ENCODE data around the gene DLAT.
"Not testable (repeated sequence)": the region's sequence is repeated elsewhere in the genome, so short reads cannot be mapped to it uniquely, and the experiment has no call there.

DLAT gene

DNA sequence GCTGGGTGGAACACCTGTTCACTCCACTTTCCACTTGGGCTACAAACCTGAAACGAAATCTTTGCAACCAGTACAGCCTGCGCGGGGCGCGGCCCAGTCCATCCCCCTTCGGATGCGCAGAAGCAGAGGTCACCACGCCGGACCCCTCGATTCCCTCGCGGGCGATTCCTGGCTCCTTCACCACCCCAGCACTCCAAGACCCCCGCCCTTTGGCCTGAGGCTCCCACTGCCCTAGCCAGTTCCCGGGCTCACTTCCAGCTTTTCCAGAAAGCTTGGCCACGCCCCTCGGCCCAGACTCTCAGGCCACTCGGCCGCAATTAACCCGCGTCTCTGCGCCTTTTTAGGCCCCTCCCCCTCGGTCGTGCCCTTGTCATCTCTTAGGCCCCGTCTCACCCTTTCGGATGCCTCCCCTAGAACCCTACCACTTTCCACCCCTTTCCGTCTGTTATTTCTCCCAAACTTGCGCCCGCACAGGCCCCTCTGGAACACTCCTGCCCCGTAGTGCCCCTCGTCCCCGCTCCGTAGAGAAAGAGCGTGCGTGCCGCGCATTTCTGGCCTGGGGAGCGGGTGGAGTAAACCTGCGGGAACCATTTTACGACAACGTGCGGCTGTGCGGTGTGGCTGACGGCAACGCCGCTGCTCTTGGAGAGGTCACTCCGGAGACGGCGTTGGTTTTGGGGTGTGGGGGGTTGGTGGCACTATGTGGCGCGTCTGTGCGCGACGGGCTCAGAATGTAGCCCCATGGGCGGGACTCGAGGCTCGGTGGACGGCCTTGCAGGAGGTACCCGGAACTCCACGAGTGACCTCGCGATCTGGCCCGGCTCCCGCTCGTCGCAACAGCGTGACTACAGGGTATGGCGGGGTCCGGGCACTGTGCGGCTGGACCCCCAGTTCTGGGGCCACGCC lies at the start of gene DLAT:
Gene DLAT, plus strand, starts transcription at position 636 of the 906 bp plus-strand sequence. Its CDS starts 65 bp downstream, at position 701.
- in situ Hi-C loops (cut with HindIII; ENCODE audit: low sequenced_read_pairs) = loop anchor here (5.0 kb wide), 1 partner anchor 58 kb away; no protein-coding TSS in a partner anchor

DNA sequence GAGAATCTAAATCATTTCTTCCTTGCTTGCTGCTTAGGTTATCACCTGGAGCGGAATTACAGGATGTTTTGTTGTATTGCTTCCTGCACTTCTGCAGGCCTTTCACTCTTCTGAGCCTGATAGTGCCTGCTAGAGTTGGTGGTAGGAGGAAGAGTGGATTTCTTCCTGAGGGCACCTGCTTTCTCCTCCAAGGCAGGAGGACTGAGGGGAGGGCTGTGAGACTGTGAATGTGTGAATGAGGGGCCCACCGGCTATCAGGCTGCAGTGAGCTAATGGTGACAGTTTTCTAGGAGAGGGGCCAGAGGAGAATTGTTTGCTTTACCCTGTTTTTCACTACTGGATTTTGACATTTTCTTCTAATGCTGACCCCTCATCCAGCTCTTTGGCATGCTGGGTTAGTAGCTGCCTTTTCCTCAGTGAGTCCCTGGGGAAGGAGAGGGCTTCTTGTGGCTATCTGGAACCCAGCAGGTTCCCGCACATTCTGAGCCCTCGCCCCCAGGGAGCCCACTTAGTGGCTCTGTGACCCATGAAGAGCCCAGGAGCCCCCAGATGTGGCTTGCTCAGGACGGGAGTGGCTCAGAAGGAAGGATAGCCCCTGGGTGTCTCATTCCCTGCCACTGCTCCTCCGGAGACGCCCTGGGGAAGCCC lies 49.0 kb upstream of the DLAT start:
- in situ Hi-C loops (cut with HindIII; ENCODE audit: low sequenced_read_pairs) = no loop called here

DNA sequence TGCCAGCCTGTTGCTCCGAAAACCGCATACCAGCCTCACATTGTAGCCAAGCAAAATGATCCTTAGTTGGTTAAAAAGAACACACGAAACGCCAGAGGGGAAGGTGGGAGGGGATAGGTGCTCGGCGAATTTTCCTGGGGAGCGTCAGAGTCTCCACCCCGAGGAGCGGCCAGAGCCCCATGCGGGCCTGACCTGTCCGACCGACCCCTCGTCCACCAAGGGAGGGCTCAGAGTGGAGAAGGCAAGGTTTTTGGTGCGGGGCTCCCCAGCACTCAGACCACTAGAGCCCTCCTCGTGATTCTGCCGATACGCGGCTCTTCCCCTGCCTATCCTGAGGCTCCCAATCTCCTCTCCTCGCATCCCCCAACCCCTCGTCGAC lies 48.5 kb upstream of the DLAT start:
- in situ Hi-C loops (cut with HindIII; ENCODE audit: low sequenced_read_pairs) = no loop called here

DNA sequence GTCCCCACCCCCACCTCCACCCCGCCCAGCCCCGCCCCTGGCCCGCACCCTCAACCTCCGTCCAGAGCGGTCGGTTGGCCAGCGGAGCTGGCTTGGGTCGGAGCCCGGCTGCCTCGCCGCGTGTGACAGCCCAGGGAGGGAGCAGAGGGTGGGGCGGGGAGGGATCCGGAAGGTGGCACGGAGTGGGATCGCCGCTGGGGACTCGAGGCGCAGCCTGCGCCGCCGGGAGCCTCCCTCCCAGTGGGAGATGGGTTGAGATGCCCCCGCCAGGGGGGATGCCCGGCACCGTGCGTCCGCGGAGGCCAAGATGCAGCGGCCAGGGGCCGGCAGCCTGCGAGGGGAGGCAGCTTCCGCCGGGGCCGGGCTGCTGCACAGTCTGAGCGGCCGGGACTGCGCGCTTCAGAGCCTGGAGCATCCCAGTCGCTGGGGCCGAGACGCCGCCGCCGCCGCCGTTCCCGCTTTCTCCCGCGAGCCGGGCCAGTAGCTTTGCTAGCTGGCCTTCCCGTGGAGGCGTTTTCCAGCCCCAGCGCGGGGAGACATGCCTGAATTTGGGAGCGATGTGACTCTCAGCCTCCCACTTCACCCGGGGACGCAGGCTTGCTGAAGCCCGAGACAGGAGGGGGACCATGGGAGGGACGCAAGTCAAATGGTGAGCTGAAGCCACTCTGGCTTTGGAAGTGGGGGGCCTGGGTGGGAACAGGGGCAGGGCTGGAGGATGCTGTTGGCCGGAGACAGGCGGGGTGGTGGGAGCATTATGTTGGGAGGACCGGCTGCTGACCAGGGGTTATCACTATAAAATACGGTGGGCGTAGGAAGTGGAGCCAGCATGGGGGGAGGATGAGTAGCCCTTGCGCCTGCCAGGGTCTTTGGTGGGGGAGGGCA lies 47.8 kb upstream of the DLAT start:
- in situ Hi-C loops (cut with HindIII; ENCODE audit: low sequenced_read_pairs) = no loop called here

DNA sequence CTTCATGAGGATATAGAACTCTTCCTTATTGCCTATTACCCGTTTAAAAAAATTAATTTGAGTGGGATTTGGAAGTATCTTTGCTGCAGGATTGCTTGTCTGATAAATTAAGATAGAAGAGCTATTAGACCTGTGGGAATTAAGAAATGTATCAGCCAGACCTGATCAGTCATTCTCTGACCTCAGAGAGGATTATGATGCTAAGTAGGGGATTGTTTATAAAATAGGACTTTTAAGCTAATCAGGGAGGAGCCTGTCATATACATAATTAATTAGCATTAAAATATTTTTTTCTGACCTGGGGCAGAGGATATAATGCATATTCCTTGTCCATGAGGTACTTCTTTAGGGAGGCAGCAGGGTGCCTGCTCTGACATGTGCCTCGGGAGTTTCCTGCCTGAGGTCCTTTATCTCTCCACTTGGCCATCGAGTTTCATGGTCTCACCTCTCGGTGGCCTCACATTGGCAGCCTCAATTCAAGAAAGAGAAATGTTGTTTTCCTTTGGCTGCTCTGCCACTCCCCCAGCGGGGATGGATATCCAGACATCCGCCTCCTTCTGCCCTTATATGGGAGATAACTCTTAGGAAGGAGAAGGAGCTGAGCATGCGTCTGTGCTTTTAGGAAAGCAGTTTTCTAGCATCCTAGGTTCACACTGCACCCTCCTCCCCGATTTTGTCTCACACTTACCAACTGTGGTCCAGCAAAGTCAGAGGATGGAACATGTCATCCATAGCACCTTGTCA lies 47.0 kb upstream of the DLAT start:
- in situ Hi-C loops (cut with HindIII; ENCODE audit: low sequenced_read_pairs) = no loop called here

DNA sequence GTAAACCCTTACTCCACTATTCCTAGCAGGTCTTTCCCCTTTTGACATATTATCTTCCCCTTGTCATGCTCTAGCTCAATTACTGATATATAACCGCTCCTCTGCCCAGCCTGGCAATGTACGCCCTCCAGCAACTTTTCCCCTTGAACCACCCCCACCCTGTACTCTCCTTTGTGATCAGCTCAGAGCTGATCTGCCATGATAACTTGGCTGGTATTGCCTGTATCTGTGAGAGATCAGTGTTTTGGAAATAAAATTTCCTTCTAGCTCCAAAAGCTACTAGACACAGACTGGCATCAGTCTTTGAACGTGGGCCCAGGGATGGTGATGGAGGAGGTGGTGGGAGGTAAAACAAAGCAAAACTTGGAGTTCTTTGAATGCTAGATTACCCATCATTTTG lies 45.1 kb upstream of the DLAT start:
- in situ Hi-C loops (cut with HindIII; ENCODE audit: low sequenced_read_pairs) = no loop called here

DNA sequence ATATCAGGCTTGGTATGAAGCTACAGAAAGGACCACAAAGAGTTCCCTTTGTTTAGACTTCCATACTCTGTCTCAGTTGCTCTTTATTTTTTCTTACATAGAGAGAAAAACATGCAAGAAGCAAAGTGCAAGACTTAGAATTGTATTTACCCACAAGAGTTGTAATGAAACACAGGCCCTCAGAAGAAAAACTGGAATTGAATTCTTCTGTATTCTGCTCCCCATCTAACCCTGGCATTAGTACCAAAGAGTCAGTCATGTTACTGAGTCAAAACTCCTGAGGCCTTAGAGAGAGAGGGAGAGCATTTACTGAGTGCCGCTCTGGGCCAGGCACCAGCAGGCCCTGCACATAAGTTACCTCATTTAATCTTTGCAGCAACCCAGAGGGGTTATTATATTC lies 43.9 kb upstream of the DLAT start:
- in situ Hi-C loops (cut with HindIII; ENCODE audit: low sequenced_read_pairs) = no loop called here

DNA sequence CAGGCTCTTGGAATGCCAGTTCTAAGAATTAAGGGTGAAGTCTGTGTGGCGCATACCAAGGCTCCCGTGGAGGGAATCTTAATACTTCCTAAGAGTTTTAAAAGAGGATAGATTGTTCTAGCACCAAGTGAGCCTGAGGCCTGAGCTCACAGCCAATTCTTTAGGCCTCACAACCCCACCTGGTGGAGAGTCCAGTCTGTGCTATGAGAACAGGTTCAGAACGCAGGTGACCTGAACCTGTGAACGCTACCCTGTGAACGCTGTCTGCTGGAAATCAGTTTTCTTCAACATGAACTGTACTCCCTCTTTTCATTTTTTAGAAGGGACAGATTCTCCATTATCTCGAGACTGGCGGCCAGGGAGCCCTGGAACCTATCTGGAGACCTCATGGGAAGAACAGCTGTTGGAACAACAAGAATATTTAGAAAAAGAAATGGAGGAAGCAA lies 43.2 kb upstream of the DLAT start:
- in situ Hi-C loops (cut with HindIII; ENCODE audit: low sequenced_read_pairs) = no loop called here

DNA sequence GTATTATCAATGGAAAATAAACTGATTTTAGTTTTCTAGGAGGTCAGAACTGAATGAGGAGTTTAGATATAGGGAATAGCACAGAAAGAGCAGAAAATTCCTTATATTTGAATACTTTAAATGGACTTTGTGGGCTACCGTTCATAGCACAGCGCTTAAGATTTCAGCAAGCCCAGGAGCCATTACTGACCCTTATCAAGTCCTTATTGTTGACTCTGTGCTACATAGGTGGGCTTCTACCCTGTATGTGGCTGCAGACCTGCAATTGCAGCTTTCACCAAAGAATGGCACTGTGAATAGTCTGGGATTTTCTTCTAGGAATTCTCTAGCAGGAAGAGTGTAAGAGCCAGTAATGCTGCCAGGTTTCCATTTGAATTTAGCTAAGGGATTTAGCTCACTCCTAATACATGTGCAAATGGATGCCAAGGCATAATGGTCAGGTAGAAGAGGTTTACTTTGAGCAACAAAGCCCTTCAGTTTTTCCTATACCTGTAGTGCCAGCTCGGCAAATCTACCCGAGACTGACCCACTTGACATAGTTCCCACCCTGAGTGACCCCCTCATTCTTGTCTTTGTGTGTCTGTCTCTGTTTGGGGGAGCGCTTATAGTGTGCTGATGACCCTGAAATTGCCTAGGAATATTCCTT lies 42.5 kb upstream of the DLAT start:
- in situ Hi-C loops (cut with HindIII; ENCODE audit: low sequenced_read_pairs) = no loop called here

DNA sequence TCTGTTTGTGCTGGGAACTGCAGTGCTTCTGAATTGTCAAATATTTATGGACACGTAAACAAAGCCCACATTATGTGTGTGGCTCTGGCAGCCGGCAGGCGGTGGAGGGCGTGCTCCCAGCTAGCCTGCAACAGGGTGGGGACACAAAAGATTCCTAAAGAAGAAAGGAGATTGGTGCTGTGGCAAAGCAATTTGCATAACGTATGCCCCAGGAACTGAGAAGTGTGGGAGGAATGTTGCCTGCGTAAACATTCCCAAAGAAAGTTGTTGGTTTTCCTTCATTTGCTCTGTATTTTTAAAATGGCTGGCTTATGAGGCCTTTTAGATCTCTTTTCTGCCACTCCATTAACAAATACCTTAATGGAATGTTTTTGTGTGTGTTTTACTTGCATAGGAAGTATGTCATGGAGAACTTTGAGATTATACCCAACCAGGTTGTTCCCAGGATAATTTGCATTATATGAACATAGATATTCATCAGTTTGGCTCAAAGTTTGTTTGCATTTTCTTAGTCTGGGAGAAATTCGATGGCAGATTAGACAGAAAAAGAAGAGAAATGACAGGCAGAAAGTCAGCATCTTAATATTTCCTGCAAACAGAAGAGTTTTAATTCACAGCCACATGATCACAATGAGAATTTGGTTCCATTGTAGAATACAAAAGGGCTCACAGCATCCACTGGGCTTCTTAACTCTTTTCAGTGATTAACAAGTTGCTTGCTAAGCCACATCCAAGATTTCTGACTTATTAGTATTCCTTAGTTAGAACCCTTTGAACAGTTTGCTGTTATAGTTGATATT lies 41.8 kb upstream of the DLAT start:
- in situ Hi-C loops (cut with HindIII; ENCODE audit: low sequenced_read_pairs) = no loop called here

DNA sequence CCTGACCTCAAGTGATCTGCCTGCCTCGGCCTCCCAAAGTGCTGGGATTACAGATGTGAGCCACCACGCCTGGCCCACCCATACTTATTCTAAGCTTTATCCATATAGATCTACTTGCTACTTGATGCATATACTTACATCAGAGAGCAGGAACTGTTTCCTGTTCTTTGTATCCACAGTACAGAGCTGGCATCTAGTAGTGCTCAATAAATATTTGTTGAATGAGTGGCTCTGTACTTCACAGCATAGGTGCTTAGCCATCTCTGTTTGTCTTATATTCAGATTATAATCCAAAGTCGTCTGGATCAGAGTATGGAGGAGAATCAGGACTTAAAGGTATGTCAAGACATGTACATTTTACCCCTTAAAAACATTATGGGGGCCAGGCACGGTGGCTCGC lies 38.6 kb upstream of the DLAT start:
- in situ Hi-C loops (cut with HindIII; ENCODE audit: low sequenced_read_pairs) = loop anchor here (5.0 kb wide), 2 partner anchors 34 to 76 kb away; no protein-coding TSS in a partner anchor

DNA sequence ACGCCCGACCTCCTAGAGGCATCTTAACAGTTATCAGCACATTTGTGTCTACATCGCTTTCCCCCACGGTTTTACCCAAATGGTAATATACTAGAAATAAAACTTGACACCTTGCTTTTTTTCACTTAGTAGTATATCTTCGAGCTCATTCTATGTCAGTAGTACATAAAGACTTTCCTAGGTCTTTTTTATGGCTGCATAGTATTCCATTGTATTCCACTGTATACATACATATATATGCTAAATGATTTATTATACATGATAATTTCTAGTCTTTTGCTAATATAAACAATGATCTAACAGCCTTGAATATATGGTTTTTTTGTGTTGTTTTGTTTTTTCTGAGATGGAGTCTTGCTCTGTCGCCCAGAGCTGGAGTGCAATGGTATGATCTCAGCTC lies 34.8 kb upstream of the DLAT start:
- in situ Hi-C loops (cut with HindIII; ENCODE audit: low sequenced_read_pairs) = no loop called here

DNA sequence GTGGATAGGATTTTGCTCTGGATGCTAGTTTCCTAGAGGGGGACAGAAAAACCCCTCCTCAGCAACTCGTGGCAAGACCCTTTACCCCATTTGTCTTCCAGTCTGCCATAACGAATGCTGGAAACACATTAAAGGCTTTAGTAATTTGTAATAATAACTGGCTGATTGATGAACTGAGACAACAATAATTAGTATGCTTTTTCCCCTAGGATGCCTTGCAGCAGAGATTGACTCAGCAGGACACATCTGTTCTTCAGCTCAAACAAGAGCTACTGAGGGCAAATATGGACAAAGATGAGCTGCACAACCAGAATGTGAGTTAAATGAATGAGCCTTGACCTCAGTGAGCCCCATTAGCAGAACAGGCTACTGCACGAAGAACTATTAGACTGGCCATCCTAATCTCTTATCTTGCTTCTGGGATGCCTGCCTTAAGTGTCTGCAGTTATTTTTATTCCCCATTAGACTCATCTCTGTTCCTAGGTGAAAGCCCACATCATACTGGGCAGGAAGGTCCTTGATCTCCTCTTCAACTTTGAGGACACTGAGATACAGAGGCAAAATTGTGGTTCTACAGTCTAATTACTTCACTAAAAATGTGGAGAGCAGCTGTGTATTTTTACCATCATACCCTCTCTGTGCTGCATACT lies 32.9 kb upstream of the DLAT start:
- in situ Hi-C loops (cut with HindIII; ENCODE audit: low sequenced_read_pairs) = no loop called here

DNA sequence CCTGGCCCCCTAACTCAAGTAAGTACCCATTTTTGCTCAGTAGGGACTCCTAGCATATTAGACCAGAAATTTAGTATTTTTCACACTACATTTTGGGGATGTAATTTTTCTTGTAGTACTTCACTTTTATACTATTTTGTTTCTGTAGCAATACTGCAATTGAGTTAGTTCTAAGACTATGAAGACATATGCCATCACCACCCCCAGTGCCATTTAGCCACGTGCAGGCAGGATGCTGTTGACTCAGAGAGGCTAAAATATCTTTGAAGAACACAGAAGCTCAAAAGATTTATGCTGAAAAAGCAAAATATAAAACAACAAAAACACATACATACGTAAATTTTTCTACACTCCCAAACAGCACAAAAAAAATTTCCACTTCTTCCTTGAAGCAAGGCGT lies 29.1 kb upstream of the DLAT start:
- in situ Hi-C loops (cut with HindIII; ENCODE audit: low sequenced_read_pairs) = no loop called here

DNA sequence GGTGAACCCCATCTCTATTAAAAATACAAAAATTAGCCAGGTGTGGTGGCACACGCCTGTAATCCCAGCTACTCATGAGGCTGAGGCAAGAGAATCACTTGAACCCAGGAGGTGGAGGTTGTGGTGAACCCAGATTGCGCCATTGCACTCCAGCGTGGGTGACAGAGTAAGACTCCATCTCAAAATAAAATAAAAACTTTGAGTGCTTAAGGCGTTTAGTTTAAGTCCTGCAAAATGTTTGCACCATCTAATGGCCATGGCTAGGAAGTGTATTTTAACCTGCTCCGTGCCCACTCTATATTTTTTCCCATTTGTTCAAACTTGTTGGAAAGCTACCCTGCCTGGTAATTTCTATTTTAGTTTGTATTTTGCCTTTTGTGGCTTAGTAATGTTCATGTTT lies 28.5 kb upstream of the DLAT start:
- in situ Hi-C loops (cut with HindIII; ENCODE audit: low sequenced_read_pairs) = not testable (repeated sequence)

DNA sequence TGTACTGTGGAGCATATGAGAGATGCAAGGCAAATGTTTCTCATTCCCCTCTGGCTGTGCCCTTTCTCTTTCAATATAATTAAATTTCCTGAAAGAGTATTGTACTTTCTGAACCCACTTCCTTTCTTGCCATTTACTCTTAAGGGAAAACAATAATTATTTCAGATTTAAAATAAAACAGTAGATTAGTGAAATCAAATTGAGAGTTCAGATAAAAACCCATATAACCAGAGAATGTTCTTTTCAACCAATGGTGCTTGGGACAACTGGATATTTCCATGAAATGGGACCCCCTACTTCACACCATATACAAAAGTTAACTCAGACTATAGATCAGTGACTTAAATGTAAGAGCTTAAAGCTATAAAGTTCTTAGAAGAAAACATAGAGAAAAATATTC lies 26.1 kb upstream of the DLAT start:
- in situ Hi-C loops (cut with HindIII; ENCODE audit: low sequenced_read_pairs) = no loop called here

DNA sequence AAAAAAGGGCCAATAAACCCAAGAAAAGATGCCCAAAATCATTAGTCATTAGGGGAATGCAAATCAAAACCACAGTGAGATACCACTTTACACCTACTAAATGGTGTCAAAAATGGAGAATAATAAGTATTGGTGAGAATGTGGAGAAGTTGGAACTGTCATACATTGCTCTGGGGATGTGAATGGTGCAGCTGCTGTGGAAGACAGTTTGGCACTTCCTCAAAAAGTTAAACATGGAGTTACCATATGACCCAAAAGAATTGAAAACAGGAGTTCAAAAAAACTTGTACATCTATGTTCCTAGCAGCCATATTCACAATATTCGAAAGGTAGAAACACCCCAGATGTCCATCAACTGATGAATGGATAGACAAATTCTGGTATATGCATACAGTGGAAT lies 24.5 kb upstream of the DLAT start:
- in situ Hi-C loops (cut with HindIII; ENCODE audit: low sequenced_read_pairs) = no loop called here

DNA sequence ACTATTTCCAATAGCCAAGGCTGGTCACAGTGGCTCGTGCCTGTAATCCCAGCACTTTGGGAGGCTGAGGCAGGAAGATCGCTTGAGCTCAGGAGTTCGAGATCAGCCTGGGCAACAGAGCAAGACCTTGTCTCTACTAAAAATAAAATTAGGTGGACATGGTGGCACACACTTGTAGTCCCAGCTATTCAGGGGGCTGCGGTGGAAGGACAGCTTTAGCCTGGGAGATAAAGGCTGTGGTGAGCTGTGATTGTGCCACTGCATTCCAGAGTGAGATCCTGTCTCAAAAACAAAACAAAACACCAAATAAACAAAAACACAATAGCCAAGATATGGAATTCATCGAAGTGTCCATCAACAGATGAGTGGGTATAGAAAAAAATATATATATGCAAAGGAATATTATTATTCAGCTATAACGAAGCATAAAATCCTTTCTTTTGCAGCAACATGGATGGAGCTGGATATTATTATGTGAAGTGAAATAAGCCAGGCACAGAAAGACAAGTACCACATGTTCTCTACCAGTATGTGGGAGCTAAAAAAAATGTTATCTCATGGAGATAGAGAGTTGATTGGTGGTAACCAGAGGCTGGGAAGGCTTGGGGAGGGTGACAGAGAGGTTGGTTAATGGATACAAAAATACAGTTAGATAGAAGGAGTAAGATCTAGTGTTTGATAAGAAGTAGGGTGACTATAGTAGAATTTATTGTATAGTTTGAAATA lies 22.6 kb upstream of the DLAT start:
- in situ Hi-C loops (cut with HindIII; ENCODE audit: low sequenced_read_pairs) = no loop called here

Data from endothelial cell of hepatic sinusoid (primary cell).